GM12878 (cell line): ENCODE data around the gene GOLIM4. TPM values are rescaled to one million over a fixed set of nuclear protein-coding genes. Genes with fewer than 3 reads are reported as not detected.

Experiments used
- ATF7 ChIP-seq: fragments of 450-650 bp; IDR thresholded peaks from 2 replicates; pipeline ENCODE4 v1.6.1; 2016; ENCODE audit warnings: low read depth, mild to moderate bottlenecking
- BACH1 ChIP-seq: fragments of 450-650 bp; IDR thresholded peaks from 2 replicates; pipeline ENCODE4 v1.6.1; 2017; ENCODE audit warnings: mild to moderate bottlenecking, borderline replicate concordance
- BCL11A ChIP-seq: IDR thresholded peaks from 2 replicates; pipeline ENCODE4 v1.6.1; 2011; ENCODE audit warnings: low read depth, low read length
- BMI1 ChIP-seq: fragments of 450-650 bp; IDR thresholded peaks from 2 replicates; pipeline ENCODE4 v1.6.1; 2016; ENCODE audit warnings: mild to moderate bottlenecking, moderate library complexity, borderline replicate concordance
- CBFB ChIP-seq: IDR thresholded peaks from 2 replicates; pipeline ENCODE4 v1.6.1; 2016; ENCODE audit warnings: antibody characterized with exemption, low read depth
- DPF2 ChIP-seq: fragments of 450-650 bp; IDR thresholded peaks from 2 replicates; pipeline ENCODE4 v1.6.1; 2017; ENCODE audit warnings: mild to moderate bottlenecking
- EED ChIP-seq: sonication (generic); IDR thresholded peaks from 2 replicates; pipeline ENCODE4 v1.6.1; 2016; ENCODE audit warnings: antibody characterized with exemption, low read depth
- IKZF1 ChIP-seq: fragments of 450-650 bp; conservative IDR thresholded peaks from 2 replicates; pipeline ENCODE4 v1.6.1; 2017; ENCODE audit warnings: antibody characterized with exemption, mild to moderate bottlenecking
- IRF4 ChIP-seq: IDR thresholded peaks from 2 replicates; pipeline ENCODE4 v1.6.1; 2011; ENCODE audit warnings: low read depth, low read length
- JUND ChIP-seq: IDR thresholded peaks from 2 replicates; pipeline ENCODE4 v1.6.1; 2012; ENCODE audit warnings: low read depth, mild to moderate bottlenecking, low read length, improper control_type of control experiment, moderate library complexity
- MEF2A ChIP-seq: IDR thresholded peaks from 2 replicates; pipeline ENCODE4 v1.6.1; 2011; ENCODE audit warnings: low read depth, mild to moderate bottlenecking, low read length, moderate library complexity; ENCODE audit not compliant: insufficient read depth
- NBN ChIP-seq: fragments of 450-650 bp; IDR thresholded peaks from 2 replicates; pipeline ENCODE4 v1.6.1; 2016
- NFIC ChIP-seq: IDR thresholded peaks from 2 replicates; pipeline ENCODE4 v1.6.1; 2012; ENCODE audit warnings: low read depth, mild to moderate bottlenecking, inconsistent platforms, low read length, moderate library complexity
- PAX8 ChIP-seq: fragments of 450-650 bp; IDR thresholded peaks from 2 replicates; pipeline ENCODE4 v1.6.1; 2017; ENCODE audit warnings: mild to moderate bottlenecking, moderate library complexity
- PML ChIP-seq: IDR thresholded peaks from 2 replicates; pipeline ENCODE4 v1.6.1; 2012; ENCODE audit warnings: low read length, inconsistent platforms
- POLR2A ChIP-seq: IDR thresholded peaks from 2 replicates; pipeline ENCODE4 v1.6.1; 2011; ENCODE audit warnings: low read depth, mild to moderate bottlenecking, low read length
- POU2F2 ChIP-seq: IDR thresholded peaks from 3 replicates; pipeline ENCODE4 v1.6.1; 2011; ENCODE audit warnings: low read depth, mild to moderate bottlenecking, low read length, borderline replicate concordance
- RAD21 ChIP-seq: IDR thresholded peaks from 2 replicates; pipeline ENCODE4 v1.6.1; 2011; ENCODE audit warnings: mild to moderate bottlenecking, low read depth, low read length, moderate library complexity; ENCODE audit not compliant: insufficient read depth
- RUNX3 ChIP-seq: IDR thresholded peaks from 2 replicates; pipeline ENCODE4 v1.6.1; 2012; ENCODE audit warnings: low read length, inconsistent platforms
- SMARCA5 ChIP-seq: fragments of 450-650 bp; IDR thresholded peaks from 2 replicates; pipeline ENCODE4 v1.6.1; 2017; ENCODE audit warnings: mild to moderate bottlenecking
- TCF7 ChIP-seq: IDR thresholded peaks from 2 replicates; pipeline ENCODE4 v1.6.1; 2014; ENCODE audit warnings: antibody characterized with exemption, borderline replicate concordance
- ZNF274 ChIP-seq: IDR thresholded peaks from one replicate; pipeline ENCODE4 v1.8.0; 2011; ENCODE audit not compliant: insufficient read length, insufficient read depth
- polyA plus RNA-seq, 11 experiments: library from polyadenylated mRNA; depleted of rRNA in 4 of 11; unstranded in 6 of 11; stranded (reverse) in 5 of 11; fragments of >200 nt; fragmentation: Nextera tagmentation in 4 of 11; fragmentation: Illumina TruSeq in 1 of 11; extraction: Ambion mirVana in 4 of 11; extraction: Trizol in 1 of 11; gene quantifications; 1 replicate in 1 of 11; 2 replicates in 10 of 11; pipeline versions ENCODE4 v1.2.1 to v1.2.3, GENCODE V29; 2011 to 2016; ENCODE audit warnings: inconsistent platforms in 2 of 11, missing spikeins in 2 of 11, low read depth in 1 of 11
- total RNA-seq, 4 experiments: library from RNA; depleted of rRNA in 3 of 4; stranded (reverse); fragments of >200 nt in 3 of 4; fragmentation: Illumina TruSeq in 1 of 4; extraction: Trizol in 1 of 4; gene quantifications; 2 replicates each; pipeline versions ENCODE4 v1.2.1 to v1.2.3, GENCODE V29; 2013 to 2021
- TF ChIP-seq, protein P1 (sequence below): IDR thresholded peaks from 2 replicates; pipeline ENCODE4 v1.6.1; 2012; ENCODE audit warnings: low read length, inconsistent platforms
- TF ChIP-seq, protein P2 (sequence below): fragments of 450-650 bp; IDR thresholded peaks from 2 replicates; pipeline ENCODE4 v1.6.1; 2016; ENCODE audit warnings: mild to moderate bottlenecking
- TF ChIP-seq, protein P3 (sequence below): fragments of 450-650 bp; IDR thresholded peaks from 2 replicates; pipeline ENCODE4 v1.6.1; 2017; ENCODE audit warnings: antibody characterized with exemption, mild to moderate bottlenecking, moderate library complexity
- TF ChIP-seq, protein P4 (sequence below): fragments of 450-650 bp; IDR thresholded peaks from 2 replicates; pipeline ENCODE4 v1.6.1; 2016; ENCODE audit warnings: mild to moderate bottlenecking

Gene GOLIM4
- total and polyA plus RNA-seq, 10 of the 15 experiments (the other 5 are each of a cell fraction or from before 2014, with no cell fraction given) = 11.1 to 32.4 (median 19.3) TPM

DNA sequence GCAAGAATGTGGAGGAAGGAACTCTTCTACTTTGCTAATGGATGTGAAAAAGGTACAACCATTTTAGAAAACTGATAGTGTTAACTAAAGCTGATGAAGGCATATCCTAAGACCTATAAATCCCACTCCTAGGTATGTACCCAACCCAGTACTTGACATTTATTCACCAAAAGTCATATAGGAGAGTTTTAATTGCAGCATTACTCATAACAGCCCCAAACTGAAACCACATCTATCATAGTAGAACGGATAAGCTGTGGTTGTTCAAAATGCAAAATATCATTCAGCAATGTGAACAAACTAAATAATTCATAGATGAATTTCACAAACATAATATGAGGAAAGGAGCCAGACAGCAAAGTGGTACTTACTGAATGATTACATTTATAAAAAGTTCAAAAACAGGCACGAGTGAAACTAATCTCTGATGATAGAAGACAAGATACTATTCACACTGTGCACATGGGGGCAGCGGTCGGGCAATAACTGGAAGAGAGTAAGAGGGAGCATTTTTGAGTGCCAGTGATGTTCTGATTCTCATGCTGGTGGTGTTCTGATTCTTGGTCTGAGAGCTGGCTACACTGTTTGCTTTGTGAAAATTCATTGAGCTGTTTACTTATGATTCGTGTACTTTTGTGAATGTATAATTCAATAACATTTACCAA lies 34.3 kb downstream of the GOLIM4 start (continued):
- TF ChIP-seq ATF7 = peak; percentile 46; the same call in 1 of the 2 replicates
- peak; percentile 90 for TF ChIP-seq BCL11A
- peak; percentile 55 for TF ChIP-seq IKZF1
- TF ChIP-seq, protein P1, sequence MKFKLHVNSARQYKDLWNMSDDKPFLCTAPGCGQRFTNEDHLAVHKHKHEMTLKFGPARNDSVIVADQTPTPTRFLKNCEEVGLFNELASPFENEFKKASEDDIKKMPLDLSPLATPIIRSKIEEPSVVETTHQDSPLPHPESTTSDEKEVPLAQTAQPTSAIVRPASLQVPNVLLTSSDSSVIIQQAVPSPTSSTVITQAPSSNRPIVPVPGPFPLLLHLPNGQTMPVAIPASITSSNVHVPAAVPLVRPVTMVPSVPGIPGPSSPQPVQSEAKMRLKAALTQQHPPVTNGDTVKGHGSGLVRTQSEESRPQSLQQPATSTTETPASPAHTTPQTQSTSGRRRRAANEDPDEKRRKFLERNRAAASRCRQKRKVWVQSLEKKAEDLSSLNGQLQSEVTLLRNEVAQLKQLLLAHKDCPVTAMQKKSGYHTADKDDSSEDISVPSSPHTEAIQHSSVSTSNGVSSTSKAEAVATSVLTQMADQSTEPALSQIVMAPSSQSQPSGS = peak; percentile 80
- TF ChIP-seq BACH1 = peak; percentile 77; the same call in 1 of the 2 replicates
- peak; percentile 73 for TF ChIP-seq BMI1
- TF ChIP-seq DPF2 = peak; percentile 89
- TF ChIP-seq ZNF274 = no peak
- no peak for TF ChIP-seq MEF2A
- no peak for TF ChIP-seq POLR2A
- TF ChIP-seq, protein P2, sequence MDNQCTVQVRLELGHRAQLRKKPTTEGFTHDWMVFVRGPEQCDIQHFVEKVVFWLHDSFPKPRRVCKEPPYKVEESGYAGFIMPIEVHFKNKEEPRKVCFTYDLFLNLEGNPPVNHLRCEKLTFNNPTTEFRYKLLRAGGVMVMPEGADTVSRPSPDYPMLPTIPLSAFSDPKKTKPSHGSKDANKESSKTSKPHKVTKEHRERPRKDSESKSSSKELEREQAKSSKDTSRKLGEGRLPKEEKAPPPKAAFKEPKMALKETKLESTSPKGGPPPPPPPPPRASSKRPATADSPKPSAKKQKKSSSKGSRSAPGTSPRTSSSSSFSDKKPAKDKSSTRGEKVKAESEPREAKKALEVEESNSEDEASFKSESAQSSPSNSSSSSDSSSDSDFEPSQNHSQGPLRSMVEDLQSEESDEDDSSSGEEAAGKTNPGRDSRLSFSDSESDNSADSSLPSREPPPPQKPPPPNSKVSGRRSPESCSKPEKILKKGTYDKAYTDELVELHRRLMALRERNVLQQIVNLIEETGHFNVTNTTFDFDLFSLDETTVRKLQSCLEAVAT = 0 out of 2 replicates have a peak, but pooled peaks have one; percentile 42
- TF ChIP-seq, protein P3, sequence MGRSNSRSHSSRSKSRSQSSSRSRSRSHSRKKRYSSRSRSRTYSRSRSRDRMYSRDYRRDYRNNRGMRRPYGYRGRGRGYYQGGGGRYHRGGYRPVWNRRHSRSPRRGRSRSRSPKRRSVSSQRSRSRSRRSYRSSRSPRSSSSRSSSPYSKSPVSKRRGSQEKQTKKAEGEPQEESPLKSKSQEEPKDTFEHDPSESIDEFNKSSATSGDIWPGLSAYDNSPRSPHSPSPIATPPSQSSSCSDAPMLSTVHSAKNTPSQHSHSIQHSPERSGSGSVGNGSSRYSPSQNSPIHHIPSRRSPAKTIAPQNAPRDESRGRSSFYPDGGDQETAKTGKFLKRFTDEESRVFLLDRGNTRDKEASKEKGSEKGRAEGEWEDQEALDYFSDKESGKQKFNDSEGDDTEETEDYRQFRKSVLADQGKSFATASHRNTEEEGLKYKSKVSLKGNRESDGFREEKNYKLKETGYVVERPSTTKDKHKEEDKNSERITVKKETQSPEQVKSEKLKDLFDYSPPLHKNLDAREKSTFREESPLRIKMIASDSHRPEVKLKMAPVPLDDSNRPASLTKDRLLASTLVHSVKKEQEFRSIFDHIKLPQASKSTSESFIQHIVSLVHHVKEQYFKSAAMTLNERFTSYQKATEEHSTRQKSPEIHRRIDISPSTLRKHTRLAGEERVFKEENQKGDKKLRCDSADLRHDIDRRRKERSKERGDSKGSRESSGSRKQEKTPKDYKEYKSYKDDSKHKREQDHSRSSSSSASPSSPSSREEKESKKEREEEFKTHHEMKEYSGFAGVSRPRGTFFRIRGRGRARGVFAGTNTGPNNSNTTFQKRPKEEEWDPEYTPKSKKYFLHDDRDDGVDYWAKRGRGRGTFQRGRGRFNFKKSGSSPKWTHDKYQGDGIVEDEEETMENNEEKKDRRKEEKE = no peak
- TF ChIP-seq, protein P4, sequence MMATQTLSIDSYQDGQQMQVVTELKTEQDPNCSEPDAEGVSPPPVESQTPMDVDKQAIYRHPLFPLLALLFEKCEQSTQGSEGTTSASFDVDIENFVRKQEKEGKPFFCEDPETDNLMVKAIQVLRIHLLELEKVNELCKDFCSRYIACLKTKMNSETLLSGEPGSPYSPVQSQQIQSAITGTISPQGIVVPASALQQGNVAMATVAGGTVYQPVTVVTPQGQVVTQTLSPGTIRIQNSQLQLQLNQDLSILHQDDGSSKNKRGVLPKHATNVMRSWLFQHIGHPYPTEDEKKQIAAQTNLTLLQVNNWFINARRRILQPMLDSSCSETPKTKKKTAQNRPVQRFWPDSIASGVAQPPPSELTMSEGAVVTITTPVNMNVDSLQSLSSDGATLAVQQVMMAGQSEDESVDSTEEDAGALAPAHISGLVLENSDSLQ = no peak
- 0 out of 2 replicates have a peak, but pooled peaks have one; percentile 32 for TF ChIP-seq EED
- no peak for TF ChIP-seq SMARCA5
- TF ChIP-seq NBN = 0 out of 2 replicates have a peak, but pooled peaks have one; percentile 58
- TF ChIP-seq RAD21 = 0 out of 2 replicates have a peak, but pooled peaks have one; percentile 2
- no peak for TF ChIP-seq PAX8
- TF ChIP-seq RUNX3 = peak; percentile 99
- peak; percentile 82 for TF ChIP-seq CBFB
- TF ChIP-seq NFIC = peak; percentile 88
- TF ChIP-seq POU2F2 = 0 out of 3 replicates have a peak, but pooled peaks have one; percentile 32
- 0 out of 2 replicates have a peak, but pooled peaks have one; percentile 37 for TF ChIP-seq PML
- peak; percentile 98 for TF ChIP-seq TCF7
- peak; percentile 91 for TF ChIP-seq IRF4
- TF ChIP-seq JUND = peak; percentile 81
